Loucy (cell line): ENCODE results near the gene ACTG1.

ENCODE experiments used
- H2AFZ ChIP-seq: fragments of 200-600 bp; sonication (generic); 2 replicates; pipeline ENCODE4 v1.6.0; 2016; ENCODE audit warnings: antibody characterized with exemption, mild to moderate bottlenecking, low read length, moderate library complexity
- H3F3A ChIP-seq: fragments of 200-600 bp; 2 replicates; pipeline ENCODE4 v1.6.0; 2016; ENCODE audit warnings: antibody characterized with exemption, low read depth, mild to moderate bottlenecking
- H3K27me3 ChIP-seq: fragments of 200-600 bp; sonication (generic); 2 replicates; pipeline ENCODE4 v1.6.1; 2014; ENCODE audit warnings: low read length, mild to moderate bottlenecking; ENCODE audit not compliant: insufficient read depth, poor library complexity, severe bottlenecking
- H3K36me3 ChIP-seq: fragments of 200-600 bp; sonication (generic); 2 replicates; pipeline ENCODE4 v1.6.1; 2016; ENCODE audit warnings: low read length; ENCODE audit not compliant: insufficient read depth
- H3K4me1 ChIP-seq: fragments of 200-600 bp; sonication (generic); 2 replicates; pipeline ENCODE4 v1.5.1; 2014; ENCODE audit warnings: low read length, mild to moderate bottlenecking; ENCODE audit not compliant: insufficient read depth, poor library complexity, severe bottlenecking
- H3K4me2 ChIP-seq: fragments of 200-600 bp; sonication (generic); 2 replicates; pipeline ENCODE4 v1.6.0; 2014; ENCODE audit warnings: antibody characterized with exemption, low read length, low read depth, mild to moderate bottlenecking; ENCODE audit not compliant: poor library complexity, severe bottlenecking
- H3K4me3 ChIP-seq: fragments of 200-600 bp; sonication (generic); 2 replicates; pipeline ENCODE4 v1.5.1; 2014; ENCODE audit warnings: low read length, mild to moderate bottlenecking, mixed read lengths; ENCODE audit not compliant: poor library complexity, severe bottlenecking
- H3K79me2 ChIP-seq: fragments of 200-600 bp; sonication (generic); 2 replicates; pipeline ENCODE4 v1.6.1; 2014; ENCODE audit warnings: low read length; ENCODE audit not compliant: insufficient read depth
- H3K9ac ChIP-seq: fragments of 200-600 bp; sonication (generic); 2 replicates; pipeline ENCODE4 v1.6.0; 2014; ENCODE audit warnings: mild to moderate bottlenecking, low read depth, low read length, moderate library complexity; ENCODE audit not compliant: poor library complexity, severe bottlenecking
- H3K9me2 ChIP-seq: fragments of 200-600 bp; sonication (generic); replicated peaks from 2 replicates; pipeline ENCODE4 v1.6.1; 2016; ENCODE audit warnings: low read depth, low read length, mixed read lengths
- H3K9me3 ChIP-seq: fragments of 200-600 bp; sonication (generic); 2 replicates; pipeline ENCODE4 v1.6.1; 2014; ENCODE audit warnings: mild to moderate bottlenecking, antibody characterized with exemption, low read length, low read depth; ENCODE audit not compliant: insufficient read depth
- H4K20me1 ChIP-seq: fragments of 200-600 bp; sonication (generic); 2 replicates; pipeline ENCODE4 v1.6.0; 2014; ENCODE audit warnings: antibody characterized with exemption, low read length, mild to moderate bottlenecking; ENCODE audit not compliant: insufficient read depth, poor library complexity, severe bottlenecking
- CTCF ChIP-seq: fragments of 200-600 bp; sonication (generic); conservative IDR thresholded peaks from 2 replicates; pipeline ENCODE4 v1.5.1; 2014; ENCODE audit warnings: mild to moderate bottlenecking, antibody characterized with exemption, low read length
- EZH2phosphoT487 ChIP-seq: fragments of 200-600 bp; IDR thresholded peaks from 2 replicates; pipeline ENCODE4 v1.6.1; 2018; ENCODE audit warnings: antibody characterized with exemption, mild to moderate bottlenecking, moderate library complexity, borderline replicate concordance

ACTG1 gene

DNA sequence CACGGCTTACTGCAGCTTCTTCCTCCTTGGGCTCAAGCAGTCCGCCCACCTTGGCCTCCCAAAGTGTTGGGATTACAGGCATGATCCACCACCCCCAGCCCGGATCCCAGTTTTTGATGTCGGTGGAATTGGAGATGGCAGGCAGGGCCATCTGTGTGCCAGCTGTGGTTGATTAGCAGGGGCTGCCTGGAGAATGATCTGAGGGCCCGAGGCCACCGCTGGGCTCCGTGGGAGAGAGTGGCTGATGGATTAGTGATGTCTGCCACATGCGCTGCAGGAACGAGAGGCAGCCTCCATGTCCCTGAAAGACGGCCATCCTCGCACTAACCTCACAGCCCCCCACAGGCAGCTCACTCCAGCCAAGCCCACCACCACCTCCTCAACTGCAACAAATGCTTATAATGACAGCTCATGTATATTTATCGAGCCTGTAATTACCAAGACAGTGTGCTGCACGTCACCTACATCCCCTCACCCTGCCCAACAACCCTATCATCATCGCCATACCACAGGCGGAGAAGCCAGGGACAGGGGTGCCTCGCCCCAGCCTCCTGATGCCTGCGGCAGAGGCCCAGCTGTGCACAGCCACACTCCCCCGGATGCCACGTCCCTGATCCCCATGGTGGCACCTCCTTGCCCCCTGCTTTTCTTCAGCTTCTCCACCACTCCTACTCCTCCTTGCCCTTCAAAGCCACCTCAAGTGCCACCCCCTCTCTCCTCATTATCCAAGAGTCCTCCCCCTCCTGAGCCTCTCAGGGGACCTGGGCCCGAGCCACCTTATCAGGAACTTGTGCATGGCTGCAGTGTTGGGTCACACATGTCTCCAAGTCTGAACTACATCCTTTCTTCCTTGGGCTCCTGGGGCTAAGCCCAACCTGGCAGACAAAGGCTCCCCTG lies 33.2 kb downstream of the ACTG1 start:
- H3K36me3 ChIP-seq = no peaks in the 10 kb centered on the region
- H3K79me2 ChIP-seq = peaks cover 25% of the 10 kb centered on the region; the same call in 1 of the 2 replicates
- H3K4me3 ChIP-seq = no peak overlapping the region
- no peak overlapping the region for H2AFZ ChIP-seq
- H3K9me3 ChIP-seq = no peaks in the 10 kb centered on the region
- H4K20me1 ChIP-seq = no peaks in the 10 kb centered on the region
- H3K4me2 ChIP-seq = no peak overlapping the region
- no peaks in the 10 kb centered on the region for H3K9me2 ChIP-seq
- no peaks in the 10 kb centered on the region for H3F3A ChIP-seq
- H3K9ac ChIP-seq = no peak overlapping the region
- peaks cover 30% of the 10 kb centered on the region for H3K4me1 ChIP-seq
- no peak for TF ChIP-seq CTCF
- no peak for TF ChIP-seq EZH2phosphoT487
- H3K27me3 ChIP-seq = no peaks in the 10 kb centered on the region

GRCh38 chr17:81478119-81478518 lies 34.5 kb downstream of the ACTG1 start:
- Histone ChIP-seq H2AFZ (no peak overlapping the region), H4K20me1 (no peaks in the 10 kb centered on the region), H3K36me3 (no peaks in the 10 kb centered on the region), H3F3A (no peaks in the 10 kb centered on the region), H3K4me3 (no peak overlapping the region), H3K4me2 (no peak overlapping the region), H3K4me1 (peaks cover 28% of the 10 kb centered on the region), H3K9ac (no peak overlapping the region), H3K9me3 (no peaks in the 10 kb centered on the region), H3K9me2 (no peaks in the 10 kb centered on the region), H3K27me3 (no peaks in the 10 kb centered on the region), H3K79me2 (peaks cover 16% of the 10 kb centered on the region; the same call in 1 of the 2 replicates)
- TF ChIP-seq EZH2phosphoT487 (no peak), CTCF (no peak)

DNA sequence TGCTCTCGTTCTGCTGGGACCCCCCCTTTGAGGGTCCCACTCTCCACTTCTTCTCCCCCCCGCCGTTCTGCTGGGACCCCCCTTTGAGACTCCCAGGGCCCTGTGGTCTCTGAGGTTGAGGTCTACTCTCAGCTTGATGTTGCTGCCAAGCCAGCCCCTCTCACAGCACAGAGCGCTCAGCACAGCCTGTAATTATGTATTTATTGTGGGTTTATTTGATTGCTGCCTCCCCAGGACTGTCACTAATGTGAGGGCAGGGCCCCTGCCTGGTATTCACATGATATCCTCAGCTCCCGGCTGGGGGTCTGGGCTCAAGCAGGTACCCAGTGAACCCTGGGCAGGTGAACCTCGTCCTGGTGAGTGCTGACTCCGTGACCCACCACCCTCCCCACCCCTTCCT lies 35.4 kb downstream of the ACTG1 start:
- TF ChIP-seq EZH2phosphoT487 = no peak
- TF ChIP-seq CTCF = no peak
- H3K4me2 ChIP-seq = no peak overlapping the region
- no peak overlapping the region for H3K9ac ChIP-seq
- no peaks in the 10 kb centered on the region for H3K27me3 ChIP-seq
- H3K79me2 ChIP-seq = peaks cover 10% of the 10 kb centered on the region; the same call in 1 of the 2 replicates
- no peak overlapping the region for H3K4me3 ChIP-seq
- H2AFZ ChIP-seq = no peak overlapping the region
- H3K9me3 ChIP-seq = no peaks in the 10 kb centered on the region
- H3K36me3 ChIP-seq = no peaks in the 10 kb centered on the region
- no peaks in the 10 kb centered on the region for H3K9me2 ChIP-seq
- H3K4me1 ChIP-seq = peaks cover 23% of the 10 kb centered on the region
- H4K20me1 ChIP-seq = no peaks in the 10 kb centered on the region
- no peaks in the 10 kb centered on the region for H3F3A ChIP-seq
